Renal pelvis (tissue), 12 donors: ENCODE data around the gene KCTD5. TPM values are rescaled to one million over a fixed set of nuclear protein-coding genes. Genes with fewer than 3 reads are reported as not detected.
"Not testable (repeated sequence)": the region's sequence is repeated elsewhere in the genome, so short reads cannot be mapped to it uniquely, and the experiment has no call there.

Experiments
- DNase-seq: peaks from one replicate; pipeline ENCODE4 v3.0.0-alpha.2; 2013
- long read RNA-seq, 16 experiments: transcript quantifications; one replicate each; lab custom pipeline, GENCODE V29; 2026
- polyA plus RNA-seq, 3 donors: library from polyadenylated mRNA; unstranded; fragments of 120-200 nt; gene quantifications; one replicate each; pipeline ENCODE4 v1.2.1, GENCODE V29; 2013; ENCODE audit not compliant: insufficient read length in 3 of 3

Gene KCTD5
- 10 to 100 TPM; 19.7 to 25.3 (median 23.4) TPM for polyA plus RNA-seq
- long read RNA-seq, donor 1, transcript KCTD5-201 (6 exons, 2,482 nt) = major isoform, 9 of 17 reads
- long read RNA-seq, donor 1, partial matches to known transcripts = 8 of 17 reads
- long read RNA-seq, donor 1, other reads (novel, unspliced or antisense) = 0 of 17 reads
- long read RNA-seq, donor 2, transcript KCTD5-201 (6 exons, 2,482 nt) = major isoform, 18 of 26 reads
- long read RNA-seq, donor 2, partial matches to known transcripts = 8 of 26 reads
- long read RNA-seq, donor 2, other reads (novel, unspliced or antisense) = 0 of 26 reads
- long read RNA-seq, donor 3, transcript KCTD5-201 (6 exons, 2,482 nt) = major isoform, 6 of 6 reads
- long read RNA-seq, donor 3, partial matches to known transcripts = 0 of 6 reads
- long read RNA-seq, donor 3, other reads (novel, unspliced or antisense) = 0 of 6 reads
- long read RNA-seq, donor 4, transcript KCTD5-201 (6 exons, 2,482 nt) = major isoform, 9 of 9 reads
- long read RNA-seq, donor 4, partial matches to known transcripts = 0 of 9 reads
- long read RNA-seq, donor 4, other reads (novel, unspliced or antisense) = 0 of 9 reads
- long read RNA-seq, donor 5, partial matches to known transcripts = 0 of 3 reads
- long read RNA-seq, donor 5, other reads (novel, unspliced or antisense) = 0 of 3 reads
- long read RNA-seq, donor 6, transcript KCTD5-201 (6 exons, 2,482 nt) = major isoform, 10 of 10 reads
- long read RNA-seq, donor 6, partial matches to known transcripts = 0 of 10 reads
- long read RNA-seq, donor 6, other reads (novel, unspliced or antisense) = 0 of 10 reads
- long read RNA-seq, donor 7, transcript KCTD5-201 (6 exons, 2,482 nt) = major isoform, 16 of 23 reads
- long read RNA-seq, donor 7, partial matches to known transcripts = 7 of 23 reads
- long read RNA-seq, donor 7, other reads (novel, unspliced or antisense) = 0 of 23 reads
- long read RNA-seq, donor 8, partial matches to known transcripts = 0 of 4 reads
- long read RNA-seq, donor 8, other reads (novel, unspliced or antisense) = 0 of 4 reads
- long read RNA-seq, donor 9, transcript KCTD5-201 (6 exons, 2,482 nt) = major isoform, 12 of 12 reads
- long read RNA-seq, donor 9, partial matches to known transcripts = 0 of 12 reads
- long read RNA-seq, donor 9, other reads (novel, unspliced or antisense) = 0 of 12 reads
- long read RNA-seq, donor 10, transcript KCTD5-201 (6 exons, 2,482 nt) = major isoform, 5 of 10 reads
- long read RNA-seq, donor 10, partial matches to known transcripts = 5 of 10 reads
- long read RNA-seq, donor 10, other reads (novel, unspliced or antisense) = 0 of 10 reads
- long read RNA-seq, donor 11, transcript KCTD5-201 (6 exons, 2,482 nt) = major isoform, 11 of 11 reads
- long read RNA-seq, donor 11, partial matches to known transcripts = 0 of 11 reads
- long read RNA-seq, donor 11, other reads (novel, unspliced or antisense) = 0 of 11 reads
- long read RNA-seq, donor 12, transcript KCTD5-201 (6 exons, 2,482 nt) = major isoform, 18 of 24 reads
- long read RNA-seq, donor 12, partial matches to known transcripts = 6 of 24 reads
- long read RNA-seq, donor 12, other reads (novel, unspliced or antisense) = 0 of 24 reads
- long read RNA-seq, donor 13, transcript KCTD5-201 (6 exons, 2,482 nt) = major isoform, 6 of 6 reads
- long read RNA-seq, donor 13, partial matches to known transcripts = 0 of 6 reads
- long read RNA-seq, donor 13, other reads (novel, unspliced or antisense) = 0 of 6 reads
- long read RNA-seq, donor 14 = 0 reads
- long read RNA-seq, donor 15 = 0 reads
- long read RNA-seq, donor 16, transcript KCTD5-201 (6 exons, 2,482 nt) = major isoform, 14 of 21 reads
- long read RNA-seq, donor 16, partial matches to known transcripts = 7 of 21 reads
- long read RNA-seq, donor 16, other reads (novel, unspliced or antisense) = 0 of 21 reads

GRCh38 chr16:2682209-2683021 lies at the start of gene KCTD5:
KCTD5 (plus strand) TSS chr16:2682523; CDS start chr16:2682549, 26 bp downstream.
- DNase-seq = peak; percentile 96

DNA sequence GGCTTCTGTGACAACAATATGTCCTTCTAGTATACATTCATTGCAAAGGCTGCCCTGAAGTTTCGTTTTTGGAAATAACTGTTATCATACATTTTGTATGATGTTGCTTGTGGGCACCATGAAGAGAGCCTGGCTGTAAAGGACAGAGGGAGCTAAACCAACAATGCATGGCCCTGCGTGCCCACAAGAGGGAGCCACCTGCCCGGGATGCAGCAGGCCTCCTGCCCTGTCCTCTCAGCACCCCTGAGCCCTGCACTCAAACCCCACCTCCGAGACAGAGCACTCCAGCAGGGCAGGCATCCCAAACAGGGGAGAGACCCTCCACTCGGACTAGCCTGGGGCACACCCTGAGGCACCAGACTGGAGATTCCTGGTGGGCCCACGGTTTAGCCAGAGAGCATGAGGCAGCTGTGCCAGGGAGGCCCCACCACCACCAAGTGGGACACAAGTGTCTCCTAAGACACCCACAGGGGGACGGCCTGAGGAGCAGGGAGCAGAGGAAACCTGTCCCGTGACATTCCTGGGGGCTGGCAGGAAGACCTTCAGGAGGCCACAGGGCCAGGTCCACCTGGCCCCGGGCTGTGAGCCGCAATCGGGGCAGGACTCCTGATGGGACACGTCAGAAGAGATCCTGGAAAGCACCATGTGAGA lies 43.1 kb upstream of the KCTD5 start:
- not testable (repeated sequence) for DNase-seq

DNA sequence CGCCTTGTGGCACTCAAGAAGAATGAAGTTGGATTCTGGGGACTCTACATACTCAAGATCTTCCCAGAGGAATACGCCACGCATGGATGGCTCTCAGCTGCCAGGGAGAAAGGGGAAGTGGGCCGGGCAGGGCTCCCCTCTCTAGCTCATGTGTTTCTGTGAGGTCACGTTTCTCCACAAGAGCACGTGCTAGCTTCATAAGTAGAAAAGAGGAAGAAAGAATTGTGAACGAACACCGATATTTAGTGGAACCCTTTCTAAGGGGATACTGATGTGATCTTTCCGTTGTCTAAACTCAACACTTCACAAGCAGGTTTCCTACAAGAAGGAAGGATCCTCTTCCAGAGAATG lies 42.6 kb upstream of the KCTD5 start:
- not testable (repeated sequence) for DNase-seq

GRCh38 chr16:2642561-2642960 lies 39.8 kb upstream of the KCTD5 start:
- DNase-seq = not testable (repeated sequence)

- not testable (repeated sequence) for DNase-seq
Measured at GRCh38 chr16:2644754-2645453, 37.4 kb upstream of the KCTD5 start.

GRCh38 chr16:2651268-2651871 lies 31.0 kb upstream of the KCTD5 start:
- DNase-seq = not testable (repeated sequence)

DNA sequence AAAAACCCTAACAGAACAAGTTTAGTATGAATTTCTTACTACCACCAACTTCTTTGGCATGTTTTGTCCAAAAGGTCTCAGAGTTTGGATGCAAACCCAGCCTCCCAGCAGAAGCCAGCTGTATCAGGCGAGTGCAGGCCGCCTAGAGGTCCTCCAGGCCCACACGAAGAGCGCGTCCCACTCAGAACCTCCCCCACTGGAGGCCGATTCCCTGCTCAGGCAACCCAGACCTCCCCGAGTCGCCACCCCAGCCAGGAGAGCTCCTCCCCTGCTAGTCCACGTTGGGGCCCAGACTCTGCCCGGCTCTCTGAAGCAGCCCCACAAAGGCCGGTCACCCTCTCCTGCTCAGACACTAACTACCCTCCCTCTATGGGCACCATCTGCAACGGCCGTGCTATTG lies 28.4 kb upstream of the KCTD5 start:
- DNase-seq = not testable (repeated sequence)

GRCh38 chr16:2654949-2655348 lies 27.4 kb upstream of the KCTD5 start:
- DNase-seq = not testable (repeated sequence)

GRCh38 chr16:2656985-2657384 lies 25.3 kb upstream of the KCTD5 start:
- DNase-seq = no peak

DNA sequence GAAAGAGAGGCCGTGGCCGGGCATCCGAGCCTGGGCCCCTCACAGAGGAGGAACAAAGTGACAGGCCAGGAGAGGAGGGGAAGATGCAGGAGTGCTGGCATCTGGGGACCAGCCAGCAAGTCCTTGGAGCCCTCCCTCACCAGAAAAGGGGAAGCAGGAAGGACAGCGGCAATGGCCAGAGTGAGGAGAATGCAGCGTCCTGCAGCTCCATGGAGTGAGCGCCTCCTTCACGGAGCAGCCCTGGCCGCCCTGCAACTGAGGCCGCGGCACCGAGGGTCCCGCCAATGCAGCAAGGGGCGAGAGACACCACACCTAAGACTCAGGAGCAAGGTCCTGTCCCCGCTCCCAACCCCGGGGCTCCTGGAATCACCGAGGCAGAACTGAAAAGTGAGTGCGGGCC lies 24.5 kb upstream of the KCTD5 start:
- not testable (repeated sequence) for DNase-seq

- not testable (repeated sequence) for DNase-seq
Measured at GRCh38 chr16:2659560-2659959, 22.8 kb upstream of the KCTD5 start.

DNA sequence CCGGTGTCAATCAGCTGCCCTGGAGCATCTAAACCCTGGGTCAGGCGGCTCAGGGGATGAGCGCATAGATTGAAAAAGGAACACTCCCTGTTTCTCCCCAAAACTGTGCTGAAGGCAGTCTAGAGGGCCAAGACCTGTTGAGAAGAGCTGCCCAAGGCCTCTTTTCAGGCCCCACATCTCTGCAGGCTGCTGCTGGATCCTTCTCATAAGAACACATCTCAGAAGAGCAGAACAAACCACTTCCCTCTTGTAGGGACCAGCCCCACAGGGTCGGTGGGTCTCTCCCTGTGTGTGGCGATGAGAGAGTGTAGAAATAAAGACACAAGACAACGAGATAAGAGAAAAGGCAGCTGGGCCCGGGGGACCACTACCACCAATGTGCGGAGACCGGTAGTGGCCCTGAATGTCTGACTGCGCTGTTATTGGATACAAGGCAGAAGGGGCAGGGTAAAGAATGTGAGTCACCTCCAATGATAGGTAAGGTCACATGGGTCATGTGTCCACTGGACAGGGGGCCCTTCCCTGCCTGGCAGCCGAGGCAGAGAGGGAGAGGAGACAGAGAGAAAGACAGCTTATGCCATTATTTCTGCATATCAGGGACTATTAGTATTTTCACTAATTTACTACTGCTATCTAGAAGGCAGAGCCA lies 22.2 kb upstream of the KCTD5 start:
- DNase-seq = not testable (repeated sequence)

DNA sequence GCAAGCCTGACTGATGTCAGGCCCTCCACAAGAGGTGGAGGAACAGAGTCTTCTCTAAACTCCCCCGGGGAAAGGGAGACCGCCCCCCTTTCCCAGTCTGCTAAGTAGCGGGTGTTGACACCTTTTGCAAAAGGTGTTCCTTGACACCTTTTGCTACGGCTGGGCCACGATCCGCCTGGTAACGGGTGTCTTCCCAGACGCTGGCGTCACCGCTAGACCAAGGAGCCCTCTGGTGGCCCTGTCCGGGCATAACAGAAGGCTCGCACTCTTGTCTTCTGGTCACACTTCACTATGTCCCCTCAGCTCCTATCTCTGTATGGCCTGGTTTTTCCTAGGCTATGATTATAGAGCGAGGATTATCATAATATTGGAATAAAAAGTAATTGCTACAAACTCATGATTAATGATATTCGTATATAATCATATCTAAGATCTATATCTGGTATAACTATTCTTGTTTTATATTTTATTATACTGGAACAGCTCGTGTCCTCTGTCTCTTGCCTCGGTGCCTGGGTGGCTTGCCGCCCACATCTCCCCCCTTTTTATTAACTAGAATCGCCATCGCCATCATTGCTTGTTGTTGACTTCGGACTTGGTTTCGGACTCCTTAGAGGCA lies 21.5 kb upstream of the KCTD5 start:
- not testable (repeated sequence) for DNase-seq

DNA sequence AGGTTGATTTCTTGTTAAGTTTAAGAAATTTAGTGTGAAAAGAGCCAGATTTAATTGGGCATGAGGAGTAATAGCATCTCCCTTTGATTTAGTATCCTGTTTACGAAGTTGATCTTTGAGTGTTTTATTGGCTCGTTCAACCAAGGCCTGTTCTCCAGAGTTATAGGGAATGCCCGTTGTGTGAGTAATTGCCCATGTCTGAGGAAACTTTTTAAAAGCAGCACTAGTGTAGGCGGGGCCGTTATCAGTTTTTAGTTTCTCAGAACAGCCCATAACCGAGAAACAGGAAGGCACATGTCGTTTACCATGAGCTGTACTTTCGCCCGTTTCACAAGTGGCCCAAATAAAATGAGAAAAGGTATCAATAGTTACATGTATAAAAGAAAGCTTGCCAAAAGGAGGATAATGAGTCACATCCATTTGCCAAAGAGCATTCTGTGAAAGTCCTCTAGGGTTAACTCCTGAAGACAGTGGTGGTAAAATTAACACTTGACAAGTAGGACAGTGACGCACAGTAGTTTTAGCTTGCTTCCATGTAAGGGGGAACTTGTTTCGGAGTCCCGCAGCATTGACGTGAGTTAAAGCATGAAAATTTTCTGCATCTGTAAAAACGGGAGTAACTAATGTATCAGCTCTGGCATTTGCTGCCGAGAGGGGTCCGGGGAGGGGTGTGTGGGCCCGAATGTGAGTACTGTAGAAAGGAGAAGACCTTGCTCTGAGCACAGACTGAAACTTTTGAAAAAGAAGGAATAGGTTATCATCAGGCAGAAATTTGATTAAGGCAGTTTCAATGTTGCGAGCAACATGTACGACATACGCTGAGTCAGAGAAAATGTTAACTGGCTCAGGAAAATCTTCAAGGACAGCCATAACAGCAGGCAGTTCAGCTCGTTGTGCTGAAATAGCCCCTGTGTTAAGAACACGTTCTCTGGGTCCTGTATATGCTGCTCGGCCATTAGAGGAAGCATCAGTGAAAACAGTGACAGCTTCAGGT lies 18.5 kb upstream of the KCTD5 start:
- DNase-seq = peak; percentile 78

- DNase-seq = peak; percentile 41
Measured at GRCh38 chr16:2664574-2664982, 17.7 kb upstream of the KCTD5 start.

DNA sequence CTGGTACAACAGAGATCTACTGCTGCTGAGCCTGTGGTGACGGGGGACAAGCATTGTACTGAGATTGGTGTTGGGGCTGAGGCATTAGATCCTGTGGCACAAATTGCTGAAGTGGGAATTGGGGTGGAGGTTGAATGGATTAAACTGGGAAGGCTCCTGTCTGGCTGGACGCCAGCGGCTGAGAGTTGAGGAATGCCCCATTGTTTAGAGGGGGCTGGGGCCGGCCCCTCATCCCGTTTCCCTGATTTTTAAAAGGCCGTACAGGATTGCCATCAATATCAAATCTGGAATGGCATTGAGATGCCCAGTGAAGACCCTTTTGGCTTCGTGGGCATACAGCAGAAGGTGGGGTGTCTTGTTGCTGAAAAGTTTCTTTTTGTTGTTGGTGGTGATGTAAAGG lies 15.7 kb upstream of the KCTD5 start:
- DNase-seq = not testable (repeated sequence)
